H1 (cell line): ENCODE data around the gene OLIG2. TPM values are rescaled to one million over a fixed set of nuclear protein-coding genes. Genes with fewer than 3 reads are reported as not detected.

Source experiments
- CTCF ChIA-PET: fragments of 300-600 bp; sonication (Branson Sonifier 250); formaldehyde crosslinking; loops from one replicate; lab custom pipeline; 2021; ENCODE audit not compliant: partially characterized antibody; lab: Charles Lee
- POLR2A ChIA-PET: fragments of 300-600 bp; sonication (Branson Sonifier 250); formaldehyde crosslinking; loops from one replicate; lab custom pipeline; 2021; ENCODE audit warnings: inconsistent platforms; ENCODE audit not compliant: partially characterized antibody; lab: Charles Lee
- DNase-seq, 2 experiments: peaks; one replicate each; pipeline versions ENCODE4 v3.0.0 to v3.0.0-alpha.2; 2010 to 2022; ENCODE audit warnings: low spot score in 2 of 2, low read depth in 1 of 2, mixed read lengths in 1 of 2
- FAIRE-seq: peaks from 2 replicates; lab custom pipeline; 2011; peaks lifted over from hg19 to GRCh38; lab: Jason Lieb, UNC
- H2AFZ ChIP-seq: 2 replicates; pipeline ENCODE4 v1.8.1; 2012; ENCODE audit warnings: low read length, inconsistent platforms
- H2AK5ac ChIP-seq: 2 replicates; pipeline ENCODE4 v1.6.1; 2013; ENCODE audit warnings: low read depth, low read length
- H2BK120ac ChIP-seq: replicated peaks from 2 replicates; pipeline ENCODE3; 2013; ENCODE audit warnings: low read depth, low read length, inconsistent platforms
- H2BK12ac ChIP-seq: 2 replicates; pipeline ENCODE4 v1.6.1; 2013; ENCODE audit warnings: low read depth, low read length
- H2BK15ac ChIP-seq: 2 replicates; pipeline ENCODE4 v1.6.1; 2013; ENCODE audit warnings: low read length
- H2BK20ac ChIP-seq: 2 replicates; pipeline ENCODE4 v1.6.1; 2013; ENCODE audit warnings: low read length
- H2BK5ac ChIP-seq: 2 replicates; pipeline ENCODE4 v1.6.1; 2013; ENCODE audit warnings: low read depth, low read length
- H3K14ac ChIP-seq: 2 replicates; pipeline ENCODE4 v1.6.1; 2013; ENCODE audit warnings: inconsistent platforms; ENCODE audit not compliant: insufficient read length
- H3K18ac ChIP-seq: 2 replicates; pipeline ENCODE4 v1.6.1; 2013; ENCODE audit warnings: low read length; ENCODE audit errors: extremely low read depth
- H3K23ac ChIP-seq: 2 replicates; pipeline ENCODE4 v1.6.1; 2013; ENCODE audit warnings: inconsistent platforms; ENCODE audit not compliant: insufficient read length
- H3K23me2 ChIP-seq: 2 replicates; pipeline ENCODE4 v1.6.1; 2013; ENCODE audit warnings: low read depth, low read length
- H3K27ac ChIP-seq: 2 replicates; pipeline ENCODE4 v1.6.1; 2011; ENCODE audit warnings: low read depth, low read length, inconsistent platforms
- H3K27me3 ChIP-seq, 4 experiments: replicated peaks in 1 of 4; 1 replicate in 1 of 4; 2 replicates in 3 of 4; pipeline versions ENCODE4 v1.6.1 to v1.8.1; 2011 to 2013; ENCODE audit warnings: low read length in 3 of 4, mild to moderate bottlenecking in 3 of 4, inconsistent platforms in 2 of 4, mixed read lengths in 2 of 4, moderate library complexity in 1 of 4; ENCODE audit not compliant: control insufficient read depth in 3 of 4, insufficient read depth in 3 of 4; ENCODE audit errors: extremely low read depth in 1 of 4
- H3K36me3 ChIP-seq, 4 experiments: 2 replicates each; pipeline versions ENCODE4 v1.6.1 to v1.8.1; 2011 to 2013; ENCODE audit warnings: mild to moderate bottlenecking in 4 of 4, low read length in 3 of 4, moderate library complexity in 2 of 4, control low read depth in 1 of 4, inconsistent platforms in 1 of 4; ENCODE audit not compliant: insufficient read depth in 4 of 4, control insufficient read depth in 2 of 4
- H3K4ac ChIP-seq: replicated peaks from 2 replicates; pipeline ENCODE3; 2013; ENCODE audit warnings: low read length, low read depth, mixed read lengths, inconsistent platforms; ENCODE audit not compliant: insufficient read length
- H3K4me1 ChIP-seq, 4 experiments: replicated peaks in 1 of 4; 1 replicate in 1 of 4; 2 replicates in 3 of 4; pipeline versions ENCODE4 v1.6.1 to v1.8.1; 2011 to 2013; ENCODE audit warnings: low read length in 3 of 4, inconsistent platforms in 2 of 4, mixed read lengths in 1 of 4; ENCODE audit not compliant: insufficient read depth in 4 of 4, control insufficient read depth in 3 of 4
- H3K4me2 ChIP-seq, 2 experiments: 2 replicates each; pipeline versions ENCODE4 v1.6.1 to v1.8.1; 2011 to 2013; ENCODE audit warnings: low read depth in 2 of 2, low read length in 2 of 2, control low read depth in 1 of 2, inconsistent platforms in 1 of 2, mild to moderate bottlenecking in 1 of 2; ENCODE audit not compliant: insufficient read depth in 1 of 2
- H3K4me3 ChIP-seq, 4 experiments: fragments of 200-600, 300-600 bp in 1 of 4; sonication (generic), shearing (Covaris generic), sonication (Bioruptor Twin) in 1 of 4; 2 replicates each; pipeline versions ENCODE4 v1.5.1 to v1.8.1; 2011 to 2016; ENCODE audit warnings: low read length in 4 of 4, low read depth in 3 of 4, control low read depth in 2 of 4, inconsistent platforms in 2 of 4, mild to moderate bottlenecking in 2 of 4, mixed read lengths in 1 of 4, moderate library complexity in 1 of 4; ENCODE audit not compliant: insufficient read depth in 2 of 4; ENCODE audit errors: extremely low read depth in 1 of 4
- H3K56ac ChIP-seq: replicated peaks from 2 replicates; pipeline ENCODE3; 2013; ENCODE audit warnings: low read depth, mild to moderate bottlenecking, mixed read lengths, low read length, inconsistent platforms; ENCODE audit not compliant: insufficient read length
- H3K79me1 ChIP-seq: 2 replicates; pipeline ENCODE4 v1.6.1; 2013; ENCODE audit warnings: low read depth, low read length, control low read depth
- H3K79me2 ChIP-seq, 2 experiments: 2 replicates each; pipeline versions ENCODE4 v1.6.1 to v1.8.1; 2012 to 2013; ENCODE audit warnings: low read length in 2 of 2, mild to moderate bottlenecking in 2 of 2, inconsistent platforms in 1 of 2; ENCODE audit not compliant: insufficient read depth in 2 of 2, control insufficient read depth in 1 of 2
- H3K9ac ChIP-seq, 4 experiments: replicated peaks in 1 of 4; 1 replicate in 1 of 4; 2 replicates in 3 of 4; pipeline versions ENCODE4 v1.6.1 to v1.8.1; 2011 to 2013; ENCODE audit warnings: low read depth in 3 of 4, low read length in 3 of 4, control low read depth in 2 of 4, mild to moderate bottlenecking in 2 of 4, moderate library complexity in 2 of 4, inconsistent platforms in 1 of 4; ENCODE audit errors: extremely low read depth in 1 of 4
- H3K9me3 ChIP-seq, 2 experiments: 2 replicates each; pipeline versions ENCODE4 v1.6.1 to v1.8.1; 2012 to 2013; ENCODE audit warnings: mild to moderate bottlenecking in 2 of 2, moderate library complexity in 2 of 2, control low read depth in 1 of 2, inconsistent platforms in 1 of 2, low read depth in 1 of 2, low read length in 1 of 2, mixed read lengths in 1 of 2; ENCODE audit not compliant: insufficient read depth in 2 of 2
- H4K20me1 ChIP-seq, 2 experiments: replicated peaks in 1 of 2; 2 replicates each; pipeline versions ENCODE3 to v1.8.1; 2011 to 2013; ENCODE audit warnings: inconsistent platforms in 2 of 2, low read length in 2 of 2, mild to moderate bottlenecking in 1 of 2; ENCODE audit not compliant: insufficient read depth in 2 of 2, control insufficient read depth in 1 of 2
- H4K5ac ChIP-seq: 2 replicates; pipeline ENCODE4 v1.6.1; 2013; ENCODE audit warnings: low read length, low read depth, mixed read lengths, inconsistent platforms; ENCODE audit not compliant: insufficient read length
- H4K8ac ChIP-seq: 2 replicates; pipeline ENCODE4 v1.8.0; 2013; ENCODE audit warnings: mild to moderate bottlenecking, moderate library complexity, low read length, inconsistent platforms; ENCODE audit not compliant: insufficient read depth; ENCODE audit errors: extremely low read depth
- H4K91ac ChIP-seq: replicated peaks from 2 replicates; pipeline ENCODE3; 2013; ENCODE audit warnings: low read length, mixed read lengths, inconsistent platforms; ENCODE audit not compliant: insufficient read length
- ATF3 ChIP-seq: IDR thresholded peaks from 2 replicates; pipeline ENCODE4 v1.6.1; 2011; ENCODE audit warnings: low read depth, mild to moderate bottlenecking, low read length; ENCODE audit not compliant: insufficient read depth
- BACH1 ChIP-seq: IDR thresholded peaks from 2 replicates; pipeline ENCODE4 v1.6.1; 2012; ENCODE audit warnings: low read length, improper control_type of control experiment
- BCL11A ChIP-seq, 2 experiments: IDR thresholded peaks; one replicate each; pipeline ENCODE4 v1.6.1; 2011; ENCODE audit warnings: low read depth in 2 of 2, low read length in 2 of 2, mild to moderate bottlenecking in 2 of 2
- CTCF ChIP-seq, 3 experiments: IDR thresholded peaks; 1 replicate in 2 of 3; 2 replicates in 1 of 3; pipeline versions ENCODE4 v1.5.1 to v1.6.1; 2011; ENCODE audit warnings: low read length in 3 of 3, mild to moderate bottlenecking in 3 of 3, inconsistent platforms in 2 of 3, low read depth in 1 of 3, moderate library complexity in 1 of 3; ENCODE audit not compliant: insufficient read depth in 1 of 3; ENCODE audit errors: control extremely low read depth in 1 of 3
- EGR1 ChIP-seq: IDR thresholded peaks from 2 replicates; pipeline ENCODE4 v1.6.1; 2011; ENCODE audit warnings: low read depth, low read length, borderline replicate concordance
- GTF2F1 ChIP-seq: IDR thresholded peaks from 2 replicates; pipeline ENCODE4 v1.6.1; 2012; ENCODE audit warnings: low read depth, low read length, improper control_type of control experiment, borderline replicate concordance
- HDAC2 ChIP-seq, 2 experiments: fragments of 300-600 bp in 1 of 2; sonication (generic) in 1 of 2; IDR thresholded peaks; 2 replicates each; pipeline ENCODE4 v1.6.1; 2011 to 2012; ENCODE audit warnings: low read depth in 2 of 2, low read length in 2 of 2, mild to moderate bottlenecking in 2 of 2, moderate library complexity in 2 of 2, borderline replicate concordance in 1 of 2, inconsistent platforms in 1 of 2
- MAX ChIP-seq: IDR thresholded peaks from 2 replicates; pipeline ENCODE4 v1.6.1; 2012; ENCODE audit warnings: inconsistent platforms
- NANOG ChIP-seq: IDR thresholded peaks from 2 replicates; pipeline ENCODE4 v1.6.1; 2011; ENCODE audit warnings: low read length, low read depth, mild to moderate bottlenecking, inconsistent platforms; ENCODE audit not compliant: insufficient read depth, poor library complexity, severe bottlenecking
- NRF1 ChIP-seq: IDR thresholded peaks from 2 replicates; pipeline ENCODE4 v1.6.1; 2011; ENCODE audit warnings: mild to moderate bottlenecking, low read depth, low read length, improper control_type of control experiment
- WGBS, 2 experiments: shearing (Covaris generic) in 1 of 2; methylation state at CpG; one replicate each; pipeline versions ENCODE4 v1.1.6 to v1.1.7; 2013 to 2015; ENCODE audit warnings: low lambda C conversion rate in 2 of 2, mixed read lengths in 2 of 2, inconsistent platforms in 1 of 2, low coverage in 1 of 2, missing lambda C conversion rate in 1 of 2; ENCODE audit not compliant: insufficient replicate concordance in 2 of 2, insufficient coverage in 1 of 2, insufficient read length in 1 of 2; ENCODE audit errors: extremely low coverage in 1 of 2, missing lambda C conversion rate in 1 of 2; 5-methylcytosine and 5-hydroxymethylcytosine counted together
- polyA plus RNA-seq, 7 experiments: library from polyadenylated mRNA; depleted of rRNA in 3 of 7; stranded (reverse) in 5 of 7; unstranded in 2 of 7; fragments of >200 nt in 5 of 7; fragments of 200-250 nt in 2 of 7; gene quantifications; 1 replicate in 5 of 7; 2 replicates in 1 of 7; 4 replicates in 1 of 7; pipeline versions ENCODE4 v1.2.1 to v1.2.3, GENCODE V29; 2011 to 2013; ENCODE audit warnings: missing spikeins in 2 of 7, mixed read lengths in 2 of 7
- total RNA-seq: library from RNA; stranded (reverse); fragmentation: NEBNext Ultra II Directional; extraction: Animal tissue kit (Norgen Biotek cat#: 25700); gene quantifications from 2 replicates; pipeline ENCODE4 v1.2.1, GENCODE V29; 2021

OLIG2 gene
- total and polyA plus RNA-seq, 2 of the 8 experiments (the other 6 are each of a cell fraction or from before 2014, with no cell fraction given) = 0.79 TPM; not detected in 1

- H2BK120ac ChIP-seq = no peak overlapping the region
- no peak overlapping the region for H2AFZ ChIP-seq
- FAIRE-seq = no peak
- peak in 1 of 2 experiments; percentile 6 for DNase-seq
- no peaks in the 10 kb centered on the region for H3K36me3 ChIP-seq
- ChIA-PET CTCF (interaction anchor here (0.8 to 1.1 kb wide), 3 partner anchors 8 to 122 kb away, joined by 3 to 4 read pairs (median 3); no protein-coding TSS in a partner anchor), POLR2A (no interaction called here)
- H3K4me3 ChIP-seq = no peak overlapping the region
- H3K79me2 ChIP-seq = no peaks in the 10 kb centered on the region
- H4K91ac ChIP-seq = no peak overlapping the region
- H3K23me2 ChIP-seq = no peaks in the 10 kb centered on the region
- H3K27me3 ChIP-seq = peaks cover 0 to 5% (median under 1%) of the 10 kb centered on the region in 4 experiments; a peak in 3 of 7 replicates
- no peak overlapping the region for H3K56ac ChIP-seq
- no peaks in the 10 kb centered on the region; a peak in 1 of 7 replicates for H3K4me1 ChIP-seq
- no peaks in the 10 kb centered on the region for H4K20me1 ChIP-seq
- no peak overlapping the region for H2BK5ac ChIP-seq
- WGBS, 2 experiments = 85% methylated on average over 3 of the region's 3 CpGs; no CpG with 5 or more reads in 1 of the 2 experiments
- no peak overlapping the region for H4K8ac ChIP-seq
- H3K9me3 ChIP-seq = no peaks in the 10 kb centered on the region
- H3K9ac ChIP-seq = no peak overlapping the region
- H3K4me2 ChIP-seq = no peak overlapping the region
- H3K14ac ChIP-seq = no peak overlapping the region
- H2BK20ac ChIP-seq = no peak overlapping the region
- H2BK12ac ChIP-seq = no peak overlapping the region
- H2AK5ac ChIP-seq = no peak overlapping the region
- no peak overlapping the region for H3K4ac ChIP-seq
- H4K5ac ChIP-seq = no peak overlapping the region
- H3K23ac ChIP-seq = no peak overlapping the region
- no peaks in the 10 kb centered on the region for H3K79me1 ChIP-seq
- H3K18ac ChIP-seq = no peak overlapping the region
- H2BK15ac ChIP-seq = no peak overlapping the region
- no peak overlapping the region for H3K27ac ChIP-seq
- TF ChIP-seq HDAC2 (IDR thresholded peaks at IDR 0.05; ENCODE audit: borderline replicate concordance in 1 of 2, low read depth in 2 of 2, low read length in 2 of 2) = no peak
- no peak for TF ChIP-seq GTF2F1
- TF ChIP-seq NANOG = no peak
- TF ChIP-seq MAX = no peak
- TF ChIP-seq NRF1 = no peak
- no peak for TF ChIP-seq EGR1
- TF ChIP-seq BCL11A (IDR thresholded peaks at IDR 0.05; ENCODE audit: low read depth in 2 of 2, low read length in 2 of 2) = no peak
- TF ChIP-seq ATF3 = no peak
- TF ChIP-seq CTCF (IDR thresholded peaks at IDR 0.05; ENCODE audit: control extremely low read depth in 1 of 3, insufficient read depth in 1 of 3, low read depth in 1 of 3, low read length in 3 of 3) = no peak
- no peak for TF ChIP-seq BACH1
These were observed 14.3 kb upstream of the OLIG2 start for GRCh38 chr21:33011462-33011861.
